Neural progenitor cell (in vitro differentiated cells): Measurements from ENCODE around the gene TNMD.

Source experiments
- CTCF ChIP-seq: fragments of 200-600 bp; sonication (generic); IDR thresholded peaks from 2 replicates; pipeline ENCODE4 v1.5.1; 2017; ENCODE audit warnings: antibody characterized with exemption, mild to moderate bottlenecking
- EZH2 ChIP-seq: fragments of 200-600 bp; sonication (generic); IDR thresholded peaks from 2 replicates; pipeline ENCODE4 v1.6.1; 2017; ENCODE audit warnings: antibody characterized with exemption, mild to moderate bottlenecking, moderate library complexity
- EZH2phosphoT487 ChIP-seq: fragments of 200-600 bp; sonication (generic); IDR thresholded peaks from 2 replicates; pipeline ENCODE4 v1.6.1; 2017; ENCODE audit warnings: antibody characterized with exemption

GRCh38 chrX:100596601-100597000 is 11.9 kb downstream of the TNMD start:
- TF ChIP-seq CTCF (no peak), EZH2 (no peak), EZH2phosphoT487 (no peak)
